Liver (tissue), 9 donors: ENCODE measurements around the gene SPEF1. TPM values are rescaled to one million over a fixed set of nuclear protein-coding genes. Genes with fewer than 3 reads are reported as not detected.

Experiments
- DNase-seq: peaks from one replicate; pipeline ENCODE4 v3.0.0-alpha.2; 2017; ENCODE audit warnings: low spot score
- H3K27ac ChIP-seq, 2 donors: one replicate each; pipeline ENCODE4 v1.7.0; 2013; ENCODE audit warnings: inconsistent platforms in 2 of 2, low read length in 2 of 2, control low read depth in 1 of 2, low read depth in 1 of 2, mild to moderate bottlenecking in 1 of 2
- H3K27me3 ChIP-seq, 4 donors: one replicate each; pipeline versions ENCODE4 v1.6.1 to v1.7.0; 2013; ENCODE audit warnings: low read length in 3 of 4, inconsistent platforms in 1 of 4, mild to moderate bottlenecking in 1 of 4, moderate library complexity in 1 of 4; ENCODE audit not compliant: control insufficient read depth in 4 of 4, insufficient read depth in 4 of 4
- H3K36me3 ChIP-seq, 4 donors: one replicate each; pipeline versions ENCODE4 v1.6.1 to v1.7.0; 2013; ENCODE audit warnings: low read length in 3 of 4, mild to moderate bottlenecking in 3 of 4, low read depth in 1 of 4, moderate library complexity in 1 of 4; ENCODE audit not compliant: control insufficient read depth in 4 of 4, insufficient read depth in 3 of 4
- H3K4me1 ChIP-seq, 4 donors: one replicate each; pipeline versions ENCODE4 v1.6.1 to v1.7.0; 2013; ENCODE audit warnings: low read length in 3 of 4, mild to moderate bottlenecking in 3 of 4, moderate library complexity in 1 of 4; ENCODE audit not compliant: control insufficient read depth in 4 of 4, insufficient read depth in 4 of 4
- H3K4me3 ChIP-seq, 3 donors: one replicate each; pipeline versions ENCODE4 v1.6.1 to v1.7.0; 2013; ENCODE audit warnings: low read length in 3 of 3, control low read depth in 1 of 3, low read depth in 1 of 3, mild to moderate bottlenecking in 1 of 3
- H3K9ac ChIP-seq, 2 donors: one replicate each; pipeline ENCODE4 v1.7.0; 2013; ENCODE audit warnings: low read length in 2 of 2, mild to moderate bottlenecking in 2 of 2, moderate library complexity in 2 of 2, control low read depth in 1 of 2, low read depth in 1 of 2
- H3K9me3 ChIP-seq, 4 donors: one replicate each; pipeline versions ENCODE4 v1.6.1 to v1.7.0; 2013; ENCODE audit warnings: low read length in 3 of 4; ENCODE audit not compliant: control insufficient read depth in 4 of 4
- EGR1 ChIP-seq, 2 donors: IDR thresholded peaks; 2 replicates each; pipeline ENCODE4 v1.6.1; 2016 to 2018; ENCODE audit warnings: antibody characterized with exemption in 2 of 2, low read depth in 2 of 2
- FOXA1 ChIP-seq: IDR thresholded peaks from 2 replicates; pipeline ENCODE4 v1.6.1; 2016; ENCODE audit warnings: antibody characterized with exemption
- FOXA2 ChIP-seq: IDR thresholded peaks from 2 replicates; pipeline ENCODE4 v1.6.1; 2016; ENCODE audit warnings: antibody characterized with exemption
- GABPA ChIP-seq, 2 donors: IDR thresholded peaks in 1 of 2; conservative IDR thresholded peaks in 1 of 2; 2 replicates each; pipeline ENCODE4 v1.6.1; 2016; ENCODE audit warnings: antibody characterized with exemption in 2 of 2, mild to moderate bottlenecking in 1 of 2, moderate library complexity in 1 of 2
- HNF4A ChIP-seq, 2 donors: conservative IDR thresholded peaks; 2 replicates each; pipeline ENCODE4 v1.6.1; 2016; ENCODE audit warnings: antibody characterized with exemption in 2 of 2, mild to moderate bottlenecking in 2 of 2
- HNF4G ChIP-seq: IDR thresholded peaks from 2 replicates; pipeline ENCODE4 v1.6.1; 2016; ENCODE audit warnings: antibody characterized with exemption
- JUND ChIP-seq, 2 donors: IDR thresholded peaks; 2 replicates each; pipeline ENCODE4 v1.6.1; 2016; ENCODE audit warnings: antibody characterized with exemption in 2 of 2
- NR2F2 ChIP-seq: IDR thresholded peaks from 2 replicates; pipeline ENCODE4 v1.6.1; 2016; ENCODE audit warnings: antibody characterized with exemption
- RAD21 ChIP-seq, 2 donors: IDR thresholded peaks; 2 replicates each; pipeline ENCODE4 v1.6.1; 2016; ENCODE audit warnings: antibody characterized with exemption in 2 of 2, mild to moderate bottlenecking in 2 of 2
- YY1 ChIP-seq: IDR thresholded peaks from 2 replicates; pipeline ENCODE4 v1.6.1; 2016; ENCODE audit warnings: antibody characterized with exemption, mild to moderate bottlenecking
- WGBS: extraction: QIAGEN DNeasy Blood & Tissue Kit; methylation state at CpG from one replicate; pipeline ENCODE4 v1.1.7; 2013; 5-methylcytosine and 5-hydroxymethylcytosine counted together
- polyA plus RNA-seq, 2 donors: library from polyadenylated mRNA; stranded (reverse) in 1 of 2; unstranded in 1 of 2; fragments of 200-250 nt in 1 of 2; fragments of >200 nt in 1 of 2; fragmentation: Nextera tagmentation in 1 of 2; extraction: Ambion mirVana in 1 of 2; gene quantifications; one replicate each; pipeline versions ENCODE4 v1.2.1 to v1.2.3, GENCODE V29; 2013 to 2015
- total RNA-seq, 2 donors: library from RNA; depleted of rRNA; stranded (reverse); fragments of >200 nt; gene quantifications; one replicate each; pipeline ENCODE4 v1.2.3, GENCODE V29; 2014
- TF ChIP-seq, protein P1 (sequence below): fragments of 150-350 bp; IDR thresholded peaks from 2 replicates; pipeline ENCODE4 v1.5.1; 2017; ENCODE audit warnings: improper control_type of control experiment, low read depth, low read length; ENCODE audit not compliant: missing input control
- TF ChIP-seq, protein P2 (sequence below): IDR thresholded peaks from 2 replicates; pipeline ENCODE4 v1.6.1; 2016; ENCODE audit warnings: antibody characterized with exemption
- TF ChIP-seq, protein P3 (sequence below): IDR thresholded peaks from 2 replicates; pipeline ENCODE4 v1.6.1; 2016; ENCODE audit warnings: antibody characterized with exemption, mild to moderate bottlenecking
- TF ChIP-seq, protein P4 (sequence below): IDR thresholded peaks from 2 replicates; pipeline ENCODE4 v1.6.1; 2016; ENCODE audit warnings: antibody characterized with exemption
- TF ChIP-seq, protein P5 (sequence below): IDR thresholded peaks from 2 replicates; pipeline ENCODE4 v1.6.1; 2016; ENCODE audit warnings: antibody characterized with exemption
- donor health status: healthy.
- donor health status: healthy.
- donor health status: healthy.
- donor health status: healthy.
- donor health status: healthy.

SPEF1 gene
- total and polyA plus RNA-seq, 4 donors = not detected

DNA sequence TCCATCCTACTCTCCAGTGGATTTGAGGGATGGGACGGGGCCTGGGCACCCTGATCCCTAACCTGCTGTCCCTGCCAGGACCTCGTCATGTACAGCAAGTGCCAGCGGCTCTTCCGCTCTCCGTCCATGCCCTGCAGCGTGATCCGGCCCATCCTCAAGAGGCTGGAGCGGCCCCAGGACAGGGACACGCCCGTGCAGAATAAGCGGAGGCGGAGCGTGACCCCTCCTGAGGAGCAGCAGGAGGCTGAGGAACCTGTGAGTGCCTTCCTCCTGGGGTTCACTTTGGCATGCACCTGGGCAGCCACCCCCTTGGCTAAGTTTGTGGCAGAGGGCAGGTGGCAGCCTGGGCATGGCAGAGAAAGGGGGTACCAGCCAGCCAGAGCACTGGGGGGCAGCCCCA lies 20.6 kb upstream of the SPEF1 start:
- Histone ChIP-seq H3K36me3 (peaks cover 0 to 10% (median 4%) of the 10 kb centered on the region in 4 donors), H3K9ac (no peak overlapping the region), H3K27ac (no peak overlapping the region), H3K4me1 (peaks cover 16 to 37% (median 28%) of the 10 kb centered on the region in 4 donors), H3K27me3 (no peaks in the 10 kb centered on the region), H3K9me3 (no peaks in the 10 kb centered on the region), H3K4me3 (no peak overlapping the region)
- WGBS = 98% methylated on average over 13 of the region's 13 CpGs
- TF ChIP-seq HNF4G (no peak), NR2F2 (no peak), FOXA2 (no peak), EGR1 (IDR thresholded peaks at IDR 0.05; ENCODE audit: low read depth in 2 of 2) (no peak), GABPA (IDR thresholded peaks at IDR 0.05 in 1 of 2, conservative IDR thresholded peaks at IDR 0.05 in 1 of 2) (no peak), HNF4A (conservative IDR thresholded peaks at IDR 0.05) (no peak), YY1 (no peak), RAD21 (IDR thresholded peaks at IDR 0.05) (no peak)
- TF ChIP-seq, protein P1, sequence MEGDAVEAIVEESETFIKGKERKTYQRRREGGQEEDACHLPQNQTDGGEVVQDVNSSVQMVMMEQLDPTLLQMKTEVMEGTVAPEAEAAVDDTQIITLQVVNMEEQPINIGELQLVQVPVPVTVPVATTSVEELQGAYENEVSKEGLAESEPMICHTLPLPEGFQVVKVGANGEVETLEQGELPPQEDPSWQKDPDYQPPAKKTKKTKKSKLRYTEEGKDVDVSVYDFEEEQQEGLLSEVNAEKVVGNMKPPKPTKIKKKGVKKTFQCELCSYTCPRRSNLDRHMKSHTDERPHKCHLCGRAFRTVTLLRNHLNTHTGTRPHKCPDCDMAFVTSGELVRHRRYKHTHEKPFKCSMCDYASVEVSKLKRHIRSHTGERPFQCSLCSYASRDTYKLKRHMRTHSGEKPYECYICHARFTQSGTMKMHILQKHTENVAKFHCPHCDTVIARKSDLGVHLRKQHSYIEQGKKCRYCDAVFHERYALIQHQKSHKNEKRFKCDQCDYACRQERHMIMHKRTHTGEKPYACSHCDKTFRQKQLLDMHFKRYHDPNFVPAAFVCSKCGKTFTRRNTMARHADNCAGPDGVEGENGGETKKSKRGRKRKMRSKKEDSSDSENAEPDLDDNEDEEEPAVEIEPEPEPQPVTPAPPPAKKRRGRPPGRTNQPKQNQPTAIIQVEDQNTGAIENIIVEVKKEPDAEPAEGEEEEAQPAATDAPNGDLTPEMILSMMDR = no peak
- TF ChIP-seq, protein P2, sequence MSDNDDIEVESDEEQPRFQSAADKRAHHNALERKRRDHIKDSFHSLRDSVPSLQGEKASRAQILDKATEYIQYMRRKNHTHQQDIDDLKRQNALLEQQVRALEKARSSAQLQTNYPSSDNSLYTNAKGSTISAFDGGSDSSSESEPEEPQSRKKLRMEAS = no peak
- TF ChIP-seq, protein P3, sequence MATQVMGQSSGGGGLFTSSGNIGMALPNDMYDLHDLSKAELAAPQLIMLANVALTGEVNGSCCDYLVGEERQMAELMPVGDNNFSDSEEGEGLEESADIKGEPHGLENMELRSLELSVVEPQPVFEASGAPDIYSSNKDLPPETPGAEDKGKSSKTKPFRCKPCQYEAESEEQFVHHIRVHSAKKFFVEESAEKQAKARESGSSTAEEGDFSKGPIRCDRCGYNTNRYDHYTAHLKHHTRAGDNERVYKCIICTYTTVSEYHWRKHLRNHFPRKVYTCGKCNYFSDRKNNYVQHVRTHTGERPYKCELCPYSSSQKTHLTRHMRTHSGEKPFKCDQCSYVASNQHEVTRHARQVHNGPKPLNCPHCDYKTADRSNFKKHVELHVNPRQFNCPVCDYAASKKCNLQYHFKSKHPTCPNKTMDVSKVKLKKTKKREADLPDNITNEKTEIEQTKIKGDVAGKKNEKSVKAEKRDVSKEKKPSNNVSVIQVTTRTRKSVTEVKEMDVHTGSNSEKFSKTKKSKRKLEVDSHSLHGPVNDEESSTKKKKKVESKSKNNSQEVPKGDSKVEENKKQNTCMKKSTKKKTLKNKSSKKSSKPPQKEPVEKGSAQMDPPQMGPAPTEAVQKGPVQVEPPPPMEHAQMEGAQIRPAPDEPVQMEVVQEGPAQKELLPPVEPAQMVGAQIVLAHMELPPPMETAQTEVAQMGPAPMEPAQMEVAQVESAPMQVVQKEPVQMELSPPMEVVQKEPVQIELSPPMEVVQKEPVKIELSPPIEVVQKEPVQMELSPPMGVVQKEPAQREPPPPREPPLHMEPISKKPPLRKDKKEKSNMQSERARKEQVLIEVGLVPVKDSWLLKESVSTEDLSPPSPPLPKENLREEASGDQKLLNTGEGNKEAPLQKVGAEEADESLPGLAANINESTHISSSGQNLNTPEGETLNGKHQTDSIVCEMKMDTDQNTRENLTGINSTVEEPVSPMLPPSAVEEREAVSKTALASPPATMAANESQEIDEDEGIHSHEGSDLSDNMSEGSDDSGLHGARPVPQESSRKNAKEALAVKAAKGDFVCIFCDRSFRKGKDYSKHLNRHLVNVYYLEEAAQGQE = no peak
- no peak for DNase-seq

DNA sequence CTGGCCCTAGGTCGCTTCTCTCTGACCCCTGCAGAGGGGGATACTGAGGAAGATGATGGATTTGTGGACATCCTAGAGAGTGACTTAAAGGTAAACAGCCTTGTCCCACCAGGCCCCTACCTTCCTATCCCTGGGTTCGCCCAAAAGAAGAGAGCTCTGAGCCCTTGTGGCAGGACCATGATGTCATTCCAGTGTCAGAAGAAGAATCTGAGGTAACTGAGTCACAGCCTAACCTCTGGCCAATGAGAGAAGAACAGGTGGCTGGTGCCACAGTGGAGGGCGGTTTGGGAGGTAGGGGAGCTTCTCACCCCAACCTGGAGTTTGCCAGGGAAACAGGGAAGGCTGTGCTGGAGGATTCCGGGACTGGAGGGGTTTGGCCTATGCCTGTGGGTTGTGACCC lies 20.1 kb upstream of the SPEF1 start:
- no peak overlapping the region for H3K9ac ChIP-seq
- WGBS = 97% methylated on average over 4 of the region's 4 CpGs
- H3K4me3 ChIP-seq = no peak overlapping the region
- no peaks in the 10 kb centered on the region for H3K27me3 ChIP-seq
- H3K27ac ChIP-seq = no peak overlapping the region
- H3K36me3 ChIP-seq = peaks cover 0 to 10% (median 4%) of the 10 kb centered on the region in 4 donors
- DNase-seq = no peak
- TF ChIP-seq, protein P4, sequence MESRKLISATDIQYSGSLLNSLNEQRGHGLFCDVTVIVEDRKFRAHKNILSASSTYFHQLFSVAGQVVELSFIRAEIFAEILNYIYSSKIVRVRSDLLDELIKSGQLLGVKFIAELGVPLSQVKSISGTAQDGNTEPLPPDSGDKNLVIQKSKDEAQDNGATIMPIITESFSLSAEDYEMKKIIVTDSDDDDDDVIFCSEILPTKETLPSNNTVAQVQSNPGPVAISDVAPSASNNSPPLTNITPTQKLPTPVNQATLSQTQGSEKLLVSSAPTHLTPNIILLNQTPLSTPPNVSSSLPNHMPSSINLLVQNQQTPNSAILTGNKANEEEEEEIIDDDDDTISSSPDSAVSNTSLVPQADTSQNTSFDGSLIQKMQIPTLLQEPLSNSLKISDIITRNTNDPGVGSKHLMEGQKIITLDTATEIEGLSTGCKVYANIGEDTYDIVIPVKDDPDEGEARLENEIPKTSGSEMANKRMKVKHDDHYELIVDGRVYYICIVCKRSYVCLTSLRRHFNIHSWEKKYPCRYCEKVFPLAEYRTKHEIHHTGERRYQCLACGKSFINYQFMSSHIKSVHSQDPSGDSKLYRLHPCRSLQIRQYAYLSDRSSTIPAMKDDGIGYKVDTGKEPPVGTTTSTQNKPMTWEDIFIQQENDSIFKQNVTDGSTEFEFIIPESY = no peak
- TF ChIP-seq YY1 = no peak
- no peak for TF ChIP-seq GABPA (IDR thresholded peaks at IDR 0.05 in 1 of 2, conservative IDR thresholded peaks at IDR 0.05 in 1 of 2)
- no peak for TF ChIP-seq FOXA1
- TF ChIP-seq, protein P5, sequence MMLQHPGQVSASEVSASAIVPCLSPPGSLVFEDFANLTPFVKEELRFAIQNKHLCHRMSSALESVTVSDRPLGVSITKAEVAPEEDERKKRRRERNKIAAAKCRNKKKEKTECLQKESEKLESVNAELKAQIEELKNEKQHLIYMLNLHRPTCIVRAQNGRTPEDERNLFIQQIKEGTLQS = no peak
- TF ChIP-seq JUND (IDR thresholded peaks at IDR 0.05) = no peak
- no peaks in the 10 kb centered on the region for H3K9me3 ChIP-seq
- H3K4me1 ChIP-seq = peaks cover 17 to 40% (median 29%) of the 10 kb centered on the region in 4 donors
